ENCODE measurements around the gene UACA.

GRCh38 chr15:70786996-70787395, 23.6 kb upstream of the UACA start:
- TF ChIP-seq SIN3A (conservative IDR thresholded peaks at IDR 0.05 in 1 of 2, IDR thresholded peaks at IDR 0.05 in 1 of 2; ENCODE audit: low read depth in 1 of 2, low read length in 2 of 2): no peak
- no peak for TF ChIP-seq NANOG (IDR thresholded peaks at IDR 0.05; ENCODE audit: insufficient read depth, low read depth, low read length, poor library complexity, severe bottlenecking)
- TF ChIP-seq EZH2 (IDR thresholded peaks at IDR 0.05; ENCODE audit: low read depth, low read length, severe bottlenecking): no peak
- no peak for TF ChIP-seq CTCF (IDR thresholded peaks at IDR 0.05; ENCODE audit: control extremely low read depth in 1 of 3, insufficient read depth in 1 of 3, low read depth in 1 of 3, low read length in 3 of 3)
- TF ChIP-seq POLR2A (IDR thresholded peaks at IDR 0.05; ENCODE audit: control extremely low read depth in 1 of 2, low read depth in 2 of 2, low read length in 2 of 2): no peak
- no peak for TF ChIP-seq TCF12 (IDR thresholded peaks at IDR 0.05; ENCODE audit: low read depth, low read length)
- no peak for TF ChIP-seq JUND (IDR thresholded peaks at IDR 0.05; ENCODE audit: low read length)
- no peak for TF ChIP-seq CBX5 (IDR thresholded peaks at IDR 0.05; ENCODE audit: low read depth, low read length)
- no peak for TF ChIP-seq ATF2 (IDR thresholded peaks at IDR 0.05; ENCODE audit: low read length)
